Testis (tissue), 2 donors: ENCODE data around the gene PLIN1.

Experiments
- POLR2A ChIP-seq: fragments of 450-650 bp; IDR thresholded peaks from one replicate; pipeline ENCODE4 v1.6.1; 2017; ENCODE audit warnings: antibody characterized with exemption, mild to moderate bottlenecking, moderate library complexity
- TF ChIP-seq, protein P1 (sequence below), 3 experiments: fragments of 450-650 bp in 2 of 3; fragments of 200-600 bp in 1 of 3; sonication (generic) in 1 of 3; IDR thresholded peaks; one replicate each; pipeline ENCODE4 v1.5.1; 2016 to 2019; ENCODE audit warnings: antibody characterized with exemption in 3 of 3, mild to moderate bottlenecking in 2 of 3, moderate library complexity in 1 of 3

DNA sequence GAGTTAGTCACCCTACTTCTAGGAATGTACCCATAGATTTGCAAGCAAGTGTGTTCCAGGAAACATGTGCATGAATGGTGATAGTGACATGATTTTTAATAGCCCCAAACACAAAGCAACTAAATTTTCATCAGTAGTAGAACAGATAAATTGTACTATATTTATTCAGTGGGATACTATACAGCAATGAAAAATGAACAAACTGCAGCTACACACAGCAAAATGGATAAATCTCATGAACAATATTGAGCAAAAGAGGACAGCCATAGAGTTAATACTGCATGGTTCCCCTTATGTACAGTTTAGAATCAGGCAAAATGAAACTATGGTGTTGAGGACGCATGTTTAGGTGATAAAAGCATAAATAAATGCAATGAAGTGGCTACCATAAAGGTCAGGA is 45.9 kb upstream of the PLIN1 start:
- no peak for TF ChIP-seq POLR2A
- TF ChIP-seq, protein P1, sequence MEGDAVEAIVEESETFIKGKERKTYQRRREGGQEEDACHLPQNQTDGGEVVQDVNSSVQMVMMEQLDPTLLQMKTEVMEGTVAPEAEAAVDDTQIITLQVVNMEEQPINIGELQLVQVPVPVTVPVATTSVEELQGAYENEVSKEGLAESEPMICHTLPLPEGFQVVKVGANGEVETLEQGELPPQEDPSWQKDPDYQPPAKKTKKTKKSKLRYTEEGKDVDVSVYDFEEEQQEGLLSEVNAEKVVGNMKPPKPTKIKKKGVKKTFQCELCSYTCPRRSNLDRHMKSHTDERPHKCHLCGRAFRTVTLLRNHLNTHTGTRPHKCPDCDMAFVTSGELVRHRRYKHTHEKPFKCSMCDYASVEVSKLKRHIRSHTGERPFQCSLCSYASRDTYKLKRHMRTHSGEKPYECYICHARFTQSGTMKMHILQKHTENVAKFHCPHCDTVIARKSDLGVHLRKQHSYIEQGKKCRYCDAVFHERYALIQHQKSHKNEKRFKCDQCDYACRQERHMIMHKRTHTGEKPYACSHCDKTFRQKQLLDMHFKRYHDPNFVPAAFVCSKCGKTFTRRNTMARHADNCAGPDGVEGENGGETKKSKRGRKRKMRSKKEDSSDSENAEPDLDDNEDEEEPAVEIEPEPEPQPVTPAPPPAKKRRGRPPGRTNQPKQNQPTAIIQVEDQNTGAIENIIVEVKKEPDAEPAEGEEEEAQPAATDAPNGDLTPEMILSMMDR (IDR thresholded peaks at IDR 0.05): no peak
